ENCODE results near the gene VIPR1. TPM values are rescaled to one million over a fixed set of nuclear protein-coding genes. Genes with fewer than 3 reads are reported as not detected.

VIPR1 gene
- total RNA-seq, 4 donors from 2014 or later, result 6.3 to 117 (median 26.0) TPM

GRCh38 chr3:42510325-42510724 lies 7.9 kb downstream of the VIPR1 start:
- Histone ChIP-seq H3K4me3 (replicated peaks in 1 of 3) (no peak overlapping the region), H3K36me3 (no peaks in the 10 kb centered on the region), H3K9me3 (no peaks in the 10 kb centered on the region), H3K27me3 (no peaks in the 10 kb centered on the region), H3K4me1 (peaks cover 0 to 5% of the 10 kb centered on the region in 2 donors), H3K27ac (no peak overlapping the region)
- TF ChIP-seq CTCF (IDR thresholded peaks at IDR 0.05), result no peak
- TF ChIP-seq POLR2A (IDR thresholded peaks at IDR 0.05), result no peak
- intact Hi-C loops (cut with DNase I), result no loop called here
- DNase-seq, result no peak
- 70 to 83% methylated on average over 4 of the region's 4 CpGs for WGBS, 2 donors

- intact Hi-C loops (cut with DNase I), result no loop called here
These were observed 8.8 kb downstream of the VIPR1 start for GRCh38 chr3:42511201-42511600.

DNA sequence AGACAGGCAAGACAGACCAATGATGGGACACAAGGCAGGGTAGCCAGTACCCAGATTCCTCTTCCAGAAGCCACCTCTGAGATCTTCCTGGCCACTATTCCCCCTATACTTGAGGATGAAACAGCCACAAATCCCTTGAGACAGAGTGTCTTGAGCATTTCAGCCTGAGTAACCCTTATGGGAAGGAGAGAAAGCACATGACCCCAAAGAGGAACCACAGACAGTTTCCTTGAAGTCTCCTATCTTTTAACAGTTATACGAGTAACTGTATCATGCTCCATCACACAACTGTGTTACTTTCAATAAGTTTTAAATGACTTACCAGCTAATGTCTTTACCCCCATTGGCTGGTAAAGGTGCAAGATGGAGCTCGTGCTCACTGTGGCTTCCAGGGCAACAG lies 9.3 kb downstream of the VIPR1 start:
- intact Hi-C loops (cut with DNase I), result no loop called here
- H3K36me3 ChIP-seq, result no peaks in the 10 kb centered on the region
- H3K4me3 ChIP-seq (replicated peaks in 1 of 3), result no peak overlapping the region
- DNase-seq, result no peak
- H3K4me1 ChIP-seq, result peaks cover 0 to 9% of the 10 kb centered on the region in 2 donors
- H3K27me3 ChIP-seq, result no peaks in the 10 kb centered on the region
- WGBS, 2 donors, result 80 to 85% methylated on average over 2 of the region's 2 CpGs
- TF ChIP-seq CTCF (IDR thresholded peaks at IDR 0.05) (no peak), POLR2A (IDR thresholded peaks at IDR 0.05) (no peak)
- H3K27ac ChIP-seq, result no peak overlapping the region
- no peaks in the 10 kb centered on the region for H3K9me3 ChIP-seq

More at GRCh38 chr3:42511201-42511600, 8.8 kb downstream of the VIPR1 start:
- TF ChIP-seq CTCF (IDR thresholded peaks at IDR 0.05) (no peak), POLR2A (IDR thresholded peaks at IDR 0.05) (no peak)
- Histone ChIP-seq H3K36me3 (no peaks in the 10 kb centered on the region), H3K4me3 (replicated peaks in 1 of 3) (no peak overlapping the region), H3K9me3 (no peaks in the 10 kb centered on the region), H3K27me3 (no peaks in the 10 kb centered on the region), H3K27ac (no peak overlapping the region), H3K4me1 (peaks cover 0 to 5% of the 10 kb centered on the region in 2 donors)
- no peak for DNase-seq
- 73 to 81% methylated on average over 1 of the region's 1 CpG for WGBS, 2 donors

- H3K9me3 ChIP-seq, result no peaks in the 10 kb centered on the region
- intact Hi-C loops (cut with DNase I), result no loop called here
- 89 to 95% methylated on average over 3 of the region's 3 CpGs for WGBS, 2 donors
- H3K27me3 ChIP-seq, result no peaks in the 10 kb centered on the region
- H3K4me3 ChIP-seq (replicated peaks in 1 of 3), result no peak overlapping the region
- H3K36me3 ChIP-seq, result no peaks in the 10 kb centered on the region
- H3K4me1 ChIP-seq, result peaks cover 0 to 4% of the 10 kb centered on the region in 2 donors
- TF ChIP-seq CTCF (IDR thresholded peaks at IDR 0.05), result no peak
- TF ChIP-seq POLR2A (IDR thresholded peaks at IDR 0.05), result no peak
- no peak overlapping the region for H3K27ac ChIP-seq
- DNase-seq, result no peak
These were observed 10.7 kb downstream of the VIPR1 start for GRCh38 chr3:42513121-42513520.

DNA sequence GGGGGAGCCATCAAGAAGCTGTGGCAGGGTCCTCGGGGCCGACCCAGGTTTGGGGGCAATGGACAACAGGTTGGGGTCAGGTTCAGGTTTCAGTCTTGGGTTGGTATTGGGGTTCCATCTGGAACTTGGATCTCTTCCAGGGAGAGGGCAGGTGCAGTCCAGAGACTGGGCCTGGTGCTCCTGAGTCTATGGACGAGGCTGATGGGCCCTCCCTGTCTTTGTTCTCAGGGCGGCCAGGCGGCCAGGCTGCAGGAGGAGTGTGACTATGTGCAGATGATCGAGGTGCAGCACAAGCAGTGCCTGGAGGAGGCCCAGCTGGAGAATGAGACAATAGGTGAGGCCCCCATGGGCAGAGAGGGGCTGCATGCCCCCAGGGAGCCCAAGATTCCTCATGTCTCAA lies 11.1 kb downstream of the VIPR1 start:
- Histone ChIP-seq H3K4me1 (peaks cover 0 to 4% of the 10 kb centered on the region in 2 donors), H3K27me3 (no peaks in the 10 kb centered on the region), H3K9me3 (no peaks in the 10 kb centered on the region), H3K36me3 (no peaks in the 10 kb centered on the region), H3K27ac (no peak overlapping the region), H3K4me3 (replicated peaks in 1 of 3) (no peak overlapping the region)
- intact Hi-C loops (cut with DNase I), result no loop called here
- no peak for DNase-seq
- TF ChIP-seq CTCF (IDR thresholded peaks at IDR 0.05) (no peak), POLR2A (IDR thresholded peaks at IDR 0.05) (no peak)
- WGBS, 2 donors, result 94% methylated on average over 6 of the region's 6 CpGs

Measured in thyroid gland (tissue), 4 donors.